ENCODE results near the gene SRRM4. TPM values are rescaled to one million over a fixed set of nuclear protein-coding genes. Genes with fewer than 3 reads are reported as not detected.

The SRRM4 gene, protein sequence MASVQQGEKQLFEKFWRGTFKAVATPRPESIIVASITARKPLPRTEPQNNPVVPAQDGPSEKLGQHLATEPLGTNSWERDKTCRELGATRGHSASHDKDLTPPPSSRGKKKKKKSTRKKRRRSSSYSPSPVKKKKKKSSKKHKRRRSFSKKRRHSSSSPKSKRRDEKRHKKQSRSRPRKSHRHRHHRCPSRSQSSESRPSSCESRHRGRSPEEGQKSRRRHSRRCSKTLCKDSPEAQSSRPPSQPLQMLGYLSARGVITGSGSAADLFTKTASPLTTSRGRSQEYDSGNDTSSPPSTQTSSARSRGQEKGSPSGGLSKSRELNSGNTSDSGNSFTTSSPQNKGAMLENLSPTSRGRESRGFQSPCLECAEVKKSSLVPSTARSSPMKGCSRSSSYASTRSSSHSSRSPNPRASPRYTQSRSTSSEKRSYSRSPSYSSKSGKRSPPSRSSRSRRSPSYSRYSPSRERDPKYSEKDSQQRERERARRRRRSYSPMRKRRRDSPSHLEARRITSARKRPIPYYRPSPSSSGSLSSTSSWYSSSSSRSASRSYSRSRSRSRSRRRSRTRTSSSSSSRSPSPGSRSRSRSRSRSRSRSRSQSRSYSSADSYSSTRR
- not detected for total RNA-seq
- polyA plus RNA-seq, result not detected

DNA sequence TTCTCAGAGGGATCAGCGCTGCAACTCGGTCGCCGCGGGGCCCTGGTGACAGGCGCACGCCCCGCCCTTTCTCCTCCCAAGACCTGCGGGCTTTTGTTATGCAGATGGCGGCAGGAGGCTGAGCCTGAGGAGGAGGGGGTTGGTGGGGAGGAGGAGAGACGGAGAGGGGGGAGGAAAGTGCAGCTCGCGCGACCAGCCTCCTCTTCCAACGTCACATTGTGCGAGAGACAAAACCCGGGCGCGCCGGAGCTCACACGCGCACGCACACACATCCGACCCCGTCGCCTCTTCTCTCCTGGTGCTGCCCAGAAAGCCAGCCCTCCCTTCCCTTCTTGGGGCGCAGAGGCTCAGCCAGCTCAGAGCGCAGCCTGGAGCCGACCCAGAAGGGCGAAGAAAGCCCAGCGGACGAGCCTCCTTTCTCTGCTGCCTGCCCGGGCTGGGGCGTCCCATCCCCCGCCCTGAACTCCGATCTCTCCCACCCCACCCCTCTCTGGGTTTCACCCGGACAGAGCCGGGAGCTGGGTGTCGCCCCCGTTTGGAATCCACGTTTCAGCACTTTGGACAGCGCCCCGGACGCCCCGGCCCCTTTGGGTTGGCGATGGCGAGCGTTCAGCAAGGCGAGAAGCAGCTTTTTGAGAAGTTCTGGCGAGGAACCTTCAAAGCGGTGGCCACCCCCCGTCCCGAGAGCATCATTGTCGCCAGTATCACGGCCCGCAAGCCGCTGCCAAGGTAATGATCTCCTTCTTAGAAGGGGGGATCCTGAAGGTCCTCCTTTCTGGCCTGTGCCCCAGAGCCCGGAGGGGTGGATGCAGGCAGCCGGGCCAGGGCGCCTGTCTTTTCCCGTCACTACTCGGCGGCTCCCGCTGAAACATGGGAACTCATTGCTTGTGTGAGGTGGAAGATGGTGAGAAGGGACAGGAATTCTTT lies at the start of gene SRRM4:
SRRM4 (plus strand) TSS at position 257 of the 927 bp plus-strand sequence; CDS start at position 599, 342 bp downstream.
- no peak within 1 kb of the TSS for H3K27ac Mint-ChIP-seq
- no peak for ATAC-seq (ENCODE audit: low read depth in 2 of 2)
- H3K27ac ChIP-seq (ENCODE audit: insufficient read depth, low read length, poor library complexity, severe bottlenecking), result no peak within 1 kb of the TSS
- H3K4me3 ChIP-seq (ENCODE audit: low read depth, low read length), result no peak within 1 kb of the TSS
- no peaks in the 10 kb centered on the region for H3K4me1 Mint-ChIP-seq
- DNase-seq, result no peak
- H3K36me3 ChIP-seq (ENCODE audit: control insufficient read depth, insufficient read depth, low read length), result no peaks in the 10 kb centered on the region
- H3K4me3 Mint-ChIP-seq, result peak within 1 kb of the TSS in 1 of 4 donors; percentile 24
- no peaks in the 10 kb centered on the region for H3K9me3 ChIP-seq (ENCODE audit: control insufficient read depth in 2 of 2, low read length in 2 of 2)
- peaks cover 0 to 15% (median 0%) of the 10 kb centered on the region in 7 donors for H3K9me3 Mint-ChIP-seq
- H3K27me3 ChIP-seq (ENCODE audit: control insufficient read depth, insufficient read depth, low read length), result peaks cover 3% of the 10 kb centered on the region
- peaks cover 36% of the 10 kb centered on the region for H3K27me3 Mint-ChIP-seq
- no peaks in the 10 kb centered on the region for H3K4me1 ChIP-seq (ENCODE audit: control insufficient read depth, insufficient read depth, low read length, poor library complexity, severe bottlenecking)
- no peaks in the 10 kb centered on the region for H3K36me3 Mint-ChIP-seq

DNA sequence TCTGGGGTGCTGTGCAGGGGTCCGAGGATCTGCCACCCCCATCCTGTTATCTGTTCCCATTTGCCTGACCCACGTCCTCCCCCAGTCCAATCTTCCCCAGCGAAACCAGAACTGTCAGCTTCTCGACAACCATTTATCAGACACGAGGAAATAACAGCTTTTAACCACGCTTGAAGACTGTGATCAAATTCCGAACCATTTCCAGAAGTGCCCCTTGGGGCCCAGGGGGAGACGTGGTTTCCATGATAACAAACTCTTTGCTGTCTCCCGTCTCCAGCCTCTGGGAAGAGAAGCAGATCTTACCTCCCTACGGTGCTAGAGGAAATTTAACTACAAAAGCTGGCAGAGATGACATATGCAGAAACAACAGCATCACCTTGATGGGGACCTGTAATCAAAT lies 35.1 kb upstream of the SRRM4 start:
- peaks cover 0 to 6% (median 1%) of the 10 kb centered on the region in 7 donors for H3K9me3 Mint-ChIP-seq
- ATAC-seq (ENCODE audit: low read depth in 2 of 2), result no peak
- H3K9me3 ChIP-seq (ENCODE audit: control insufficient read depth in 2 of 2, low read length in 2 of 2), result no peaks in the 10 kb centered on the region
- no peak overlapping the region for H3K4me3 ChIP-seq (ENCODE audit: low read depth, low read length)
- H3K36me3 Mint-ChIP-seq, result no peaks in the 10 kb centered on the region
- no peak overlapping the region for H3K27ac ChIP-seq (ENCODE audit: insufficient read depth, low read length, poor library complexity, severe bottlenecking)
- H3K27me3 Mint-ChIP-seq, result peaks cover 10% of the 10 kb centered on the region
- H3K27me3 ChIP-seq (ENCODE audit: control insufficient read depth, insufficient read depth, low read length), result no peaks in the 10 kb centered on the region
- no peaks in the 10 kb centered on the region for H3K4me1 ChIP-seq (ENCODE audit: control insufficient read depth, insufficient read depth, low read length, poor library complexity, severe bottlenecking)
- no peaks in the 10 kb centered on the region for H3K36me3 ChIP-seq (ENCODE audit: control insufficient read depth, insufficient read depth, low read length)
- DNase-seq, result no peak
- no peaks in the 10 kb centered on the region for H3K4me1 Mint-ChIP-seq
- H3K27ac Mint-ChIP-seq, result no peak overlapping the region
- H3K4me3 Mint-ChIP-seq, result no peak overlapping the region

DNA sequence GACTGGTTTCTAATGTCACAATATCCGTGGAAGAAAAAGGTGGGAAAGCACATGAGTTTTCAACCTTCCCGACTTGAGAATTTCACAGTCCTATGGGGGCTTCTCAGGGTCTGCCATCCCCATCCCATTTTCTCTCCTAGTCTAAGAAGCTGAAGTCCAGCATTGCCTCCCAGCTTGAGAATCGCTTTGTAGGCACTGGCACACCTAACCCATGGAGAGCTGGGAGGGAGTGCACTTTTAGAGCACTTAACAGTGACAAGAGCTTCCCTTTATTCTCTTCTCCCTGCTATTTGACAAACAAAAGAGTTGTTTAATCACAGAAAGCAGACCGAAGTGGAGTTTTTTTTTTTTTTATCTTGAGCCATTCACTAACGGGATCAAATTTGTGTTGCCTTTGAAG lies 22.8 kb upstream of the SRRM4 start:
- Mint-ChIP-seq H3K4me3 (no peak overlapping the region), H3K4me1 (no peaks in the 10 kb centered on the region), H3K27me3 (no peaks in the 10 kb centered on the region), H3K27ac (no peak overlapping the region), H3K9me3 (peaks cover 0 to 10% (median 1%) of the 10 kb centered on the region in 7 donors), H3K36me3 (no peaks in the 10 kb centered on the region)
- DNase-seq (no peak), ATAC-seq (ENCODE audit: low read depth in 2 of 2) (no peak)
- Histone ChIP-seq H3K36me3 (ENCODE audit: control insufficient read depth, insufficient read depth, low read length) (no peaks in the 10 kb centered on the region), H3K4me3 (ENCODE audit: low read depth, low read length) (no peak overlapping the region), H3K27me3 (ENCODE audit: control insufficient read depth, insufficient read depth, low read length) (no peaks in the 10 kb centered on the region), H3K9me3 (ENCODE audit: control insufficient read depth in 2 of 2, low read length in 2 of 2) (peaks cover 0 to 1% of the 10 kb centered on the region in 2 experiments), H3K4me1 (ENCODE audit: control insufficient read depth, insufficient read depth, low read length, poor library complexity, severe bottlenecking) (no peaks in the 10 kb centered on the region), H3K27ac (ENCODE audit: insufficient read depth, low read length, poor library complexity, severe bottlenecking) (no peak overlapping the region)

DNA sequence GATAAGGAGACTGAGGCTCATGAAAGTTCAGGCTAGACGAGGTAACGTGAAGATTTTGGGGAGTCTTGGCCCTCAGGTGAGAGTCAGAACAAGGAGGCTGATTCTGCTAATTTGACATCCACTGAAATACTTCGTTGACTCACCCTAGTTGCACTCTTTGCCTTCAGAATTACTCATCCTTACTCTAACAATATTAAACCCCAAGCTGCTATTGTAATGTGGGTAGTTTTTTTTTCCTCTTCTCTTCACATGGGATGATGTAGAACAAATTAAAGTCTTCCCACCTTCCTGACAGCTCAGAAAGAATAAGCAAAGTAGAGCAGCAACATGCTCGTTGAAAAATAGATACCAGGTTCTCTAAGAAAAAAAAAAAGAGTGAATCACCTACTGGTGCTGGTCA lies 22.0 kb upstream of the SRRM4 start:
- Histone ChIP-seq H3K27ac (ENCODE audit: insufficient read depth, low read length, poor library complexity, severe bottlenecking) (no peak overlapping the region), H3K36me3 (ENCODE audit: control insufficient read depth, insufficient read depth, low read length) (no peaks in the 10 kb centered on the region), H3K9me3 (ENCODE audit: control insufficient read depth in 2 of 2, low read length in 2 of 2) (no peaks in the 10 kb centered on the region), H3K4me3 (ENCODE audit: low read depth, low read length) (no peak overlapping the region), H3K4me1 (ENCODE audit: control insufficient read depth, insufficient read depth, low read length, poor library complexity, severe bottlenecking) (no peaks in the 10 kb centered on the region), H3K27me3 (ENCODE audit: control insufficient read depth, insufficient read depth, low read length) (no peaks in the 10 kb centered on the region)
- DNase-seq (no peak), ATAC-seq (ENCODE audit: low read depth in 2 of 2) (no peak)
- no peaks in the 10 kb centered on the region for H3K4me1 Mint-ChIP-seq
- no peaks in the 10 kb centered on the region for H3K27me3 Mint-ChIP-seq
- H3K36me3 Mint-ChIP-seq, result no peaks in the 10 kb centered on the region
- peaks cover 0 to 10% (median 2%) of the 10 kb centered on the region in 7 donors for H3K9me3 Mint-ChIP-seq
- no peak overlapping the region for H3K4me3 Mint-ChIP-seq
- no peak overlapping the region for H3K27ac Mint-ChIP-seq

DNA sequence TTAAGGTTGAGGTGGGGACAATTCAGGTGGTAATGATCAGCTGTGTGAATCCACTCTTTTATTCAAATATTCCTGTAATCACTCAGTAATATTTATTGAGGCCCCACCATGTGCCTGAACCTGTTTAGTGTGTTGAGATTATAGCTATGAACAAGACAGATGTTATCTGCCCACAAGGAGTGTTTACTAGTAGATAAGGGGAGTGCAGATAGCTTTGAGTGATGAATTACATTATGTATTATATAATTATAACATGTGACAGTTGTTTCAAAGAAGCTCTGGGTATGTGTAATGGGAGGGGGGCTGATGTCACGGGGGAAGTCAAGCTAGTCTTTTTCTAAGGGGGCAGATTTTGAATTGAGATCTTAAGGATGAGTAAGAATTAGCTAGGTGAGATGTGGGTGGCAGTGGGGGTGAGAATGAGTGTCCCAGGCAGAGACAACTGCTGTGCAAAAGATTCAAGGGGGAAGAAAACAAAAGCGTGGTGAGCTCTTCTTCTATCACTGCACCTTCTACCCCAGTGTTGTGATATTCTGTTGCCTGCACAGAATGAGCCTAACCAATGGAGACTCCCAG lies 21.3 kb upstream of the SRRM4 start:
- Mint-ChIP-seq H3K4me3 (no peak overlapping the region), H3K4me1 (no peaks in the 10 kb centered on the region), H3K36me3 (no peaks in the 10 kb centered on the region), H3K27me3 (no peaks in the 10 kb centered on the region), H3K27ac (no peak overlapping the region), H3K9me3 (peaks cover 0 to 10% (median 2%) of the 10 kb centered on the region in 7 donors)
- DNase-seq (no peak), ATAC-seq (ENCODE audit: low read depth in 2 of 2) (no peak)
- H3K27me3 ChIP-seq (ENCODE audit: control insufficient read depth, insufficient read depth, low read length), result no peaks in the 10 kb centered on the region
- H3K9me3 ChIP-seq (ENCODE audit: control insufficient read depth in 2 of 2, low read length in 2 of 2), result no peaks in the 10 kb centered on the region
- no peak overlapping the region for H3K4me3 ChIP-seq (ENCODE audit: low read depth, low read length)
- H3K36me3 ChIP-seq (ENCODE audit: control insufficient read depth, insufficient read depth, low read length), result no peaks in the 10 kb centered on the region
- H3K27ac ChIP-seq (ENCODE audit: insufficient read depth, low read length, poor library complexity, severe bottlenecking), result no peak overlapping the region
- no peaks in the 10 kb centered on the region for H3K4me1 ChIP-seq (ENCODE audit: control insufficient read depth, insufficient read depth, low read length, poor library complexity, severe bottlenecking)

DNA sequence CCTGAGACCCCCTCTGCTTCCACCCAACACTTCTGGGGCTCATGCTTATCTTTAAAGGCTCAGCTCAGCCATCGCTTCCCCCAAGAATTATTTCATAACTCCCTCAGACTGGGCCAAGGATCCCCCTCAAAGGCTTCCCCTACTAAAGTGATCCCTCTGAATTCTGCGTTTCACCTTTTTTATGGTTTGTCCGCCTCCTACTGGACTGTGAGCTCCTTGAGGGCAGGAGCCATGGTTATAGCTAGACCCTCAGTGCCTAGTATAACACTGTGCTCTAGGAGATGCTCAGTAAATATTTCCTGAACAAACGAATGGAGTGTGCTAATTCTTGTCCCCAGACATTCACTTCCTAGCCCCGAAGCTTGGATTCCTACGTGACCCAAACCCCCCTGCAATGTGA lies 20.5 kb upstream of the SRRM4 start:
- H3K27ac ChIP-seq (ENCODE audit: insufficient read depth, low read length, poor library complexity, severe bottlenecking), result no peak overlapping the region
- no peaks in the 10 kb centered on the region for H3K4me1 Mint-ChIP-seq
- no peaks in the 10 kb centered on the region for H3K36me3 ChIP-seq (ENCODE audit: control insufficient read depth, insufficient read depth, low read length)
- H3K9me3 ChIP-seq (ENCODE audit: control insufficient read depth in 2 of 2, low read length in 2 of 2), result no peaks in the 10 kb centered on the region
- H3K4me1 ChIP-seq (ENCODE audit: control insufficient read depth, insufficient read depth, low read length, poor library complexity, severe bottlenecking), result no peaks in the 10 kb centered on the region
- no peak overlapping the region for H3K27ac Mint-ChIP-seq
- no peak overlapping the region for H3K4me3 ChIP-seq (ENCODE audit: low read depth, low read length)
- no peaks in the 10 kb centered on the region for H3K36me3 Mint-ChIP-seq
- peaks cover 0 to 10% (median 1%) of the 10 kb centered on the region in 7 donors for H3K9me3 Mint-ChIP-seq
- no peaks in the 10 kb centered on the region for H3K27me3 ChIP-seq (ENCODE audit: control insufficient read depth, insufficient read depth, low read length)
- peak overlapping the region in 1 of 4 donors; percentile 29 for H3K4me3 Mint-ChIP-seq
- H3K27me3 Mint-ChIP-seq, result no peaks in the 10 kb centered on the region
- no peak for ATAC-seq (ENCODE audit: low read depth in 2 of 2)
- DNase-seq, result no peak

DNA sequence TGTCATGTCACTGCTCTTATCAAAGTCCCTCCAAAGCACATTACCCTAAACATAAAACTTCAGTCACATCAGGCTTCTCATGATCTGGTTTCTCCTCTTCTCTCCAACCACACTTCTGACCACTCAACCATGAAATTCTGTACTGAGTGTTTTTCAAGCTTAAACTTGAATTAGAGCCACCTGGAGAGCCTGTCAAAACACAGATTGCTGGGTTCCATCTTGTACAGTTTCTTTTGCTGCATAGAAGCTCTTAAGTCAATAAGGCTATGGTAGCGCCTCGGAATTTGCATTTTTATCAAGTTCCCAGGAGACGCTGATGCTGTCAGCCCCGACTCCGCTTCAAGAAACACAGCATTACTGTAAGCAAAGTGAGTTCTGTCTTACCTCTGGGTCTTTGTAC lies 16.4 kb upstream of the SRRM4 start:
- DNase-seq (no peak), ATAC-seq (ENCODE audit: low read depth in 2 of 2) (no peak)
- peaks cover 0 to 17% (median 8%) of the 10 kb centered on the region in 7 donors for H3K9me3 Mint-ChIP-seq
- no peaks in the 10 kb centered on the region for H3K36me3 Mint-ChIP-seq
- H3K4me1 Mint-ChIP-seq, result no peaks in the 10 kb centered on the region
- Histone ChIP-seq H3K36me3 (ENCODE audit: control insufficient read depth, insufficient read depth, low read length) (no peaks in the 10 kb centered on the region), H3K27ac (ENCODE audit: insufficient read depth, low read length, poor library complexity, severe bottlenecking) (no peak overlapping the region), H3K4me1 (ENCODE audit: control insufficient read depth, insufficient read depth, low read length, poor library complexity, severe bottlenecking) (no peaks in the 10 kb centered on the region), H3K4me3 (ENCODE audit: low read depth, low read length) (no peak overlapping the region), H3K9me3 (ENCODE audit: control insufficient read depth in 2 of 2, low read length in 2 of 2) (no peaks in the 10 kb centered on the region), H3K27me3 (ENCODE audit: control insufficient read depth, insufficient read depth, low read length) (no peaks in the 10 kb centered on the region)
- no peak overlapping the region for H3K4me3 Mint-ChIP-seq
- H3K27me3 Mint-ChIP-seq, result peaks cover 4% of the 10 kb centered on the region
- H3K27ac Mint-ChIP-seq, result no peak overlapping the region
